SKM-1 (cell line): ENCODE results near the gene ECD.

ENCODE experiments used
- DNase-seq: peaks from one replicate; lab custom pipeline; 2025; ENCODE audit not compliant: unreplicated experiment; lab: John Stamatoyannopoulos, UW

The ECD gene

GRCh38 chr10:73167783-73168464 lies at the start of gene ECD, which contains the start of gene FAM149B1:
Gene ECD (minus strand): TSS chr10:73168008. CDS start chr10:73163937, 4,071 bp downstream.
Gene FAM149B1 (plus strand): TSS chr10:73168119. CDS start chr10:73168340, 221 bp downstream.
- peak; percentile 75 for DNase-seq

GRCh38 chr10:73215749-73216148 lies 47.9 kb upstream of the ECD start:
- DNase-seq = no peak

GRCh38 chr10:73211106-73211811 lies 43.5 kb upstream of the ECD start:
- DNase-seq = no peak

- DNase-seq = no peak
Observed at GRCh38 chr10:73210395-73211105, 42.7 kb upstream of the ECD start.

GRCh38 chr10:73209705-73210104 lies 41.9 kb upstream of the ECD start:
- DNase-seq = no peak

GRCh38 chr10:73207883-73208282 lies 40.1 kb upstream of the ECD start:
- no peak for DNase-seq

- no peak for DNase-seq
Observed at GRCh38 chr10:73206385-73206784, 38.6 kb upstream of the ECD start.

- DNase-seq = no peak
Observed at GRCh38 chr10:73205890-73206289, 38.1 kb upstream of the ECD start.

- DNase-seq = no peak
Observed at GRCh38 chr10:73205081-73205480, 37.3 kb upstream of the ECD start.

- no peak for DNase-seq
Observed at GRCh38 chr10:73190188-73190587, 22.4 kb upstream of the ECD start.

GRCh38 chr10:73186266-73186665 lies 18.5 kb upstream of the ECD start:
- no peak for DNase-seq

- no peak for DNase-seq
Observed at GRCh38 chr10:73183667-73184281, 16.0 kb upstream of the ECD start.

- no peak for DNase-seq
Observed at GRCh38 chr10:73182568-73182967, 14.8 kb upstream of the ECD start.

GRCh38 chr10:73174148-73174925 lies 6.5 kb upstream of the ECD start:
- DNase-seq = no peak

GRCh38 chr10:73172867-73173266 lies 5.1 kb upstream of the ECD start:
- DNase-seq = no peak

GRCh38 chr10:73169320-73169719 lies 1.5 kb upstream of the ECD start:
- no peak for DNase-seq

- no peak for DNase-seq
Observed at GRCh38 chr10:73168465-73168803, 626 bp upstream of the ECD start.

GRCh38 chr10:73167458-73167782 lies 388 bp downstream of the ECD start:
- no peak for DNase-seq

- DNase-seq = no peak
Observed at GRCh38 chr10:73166972-73167371, 836 bp downstream of the ECD start.

- no peak for DNase-seq
Observed at GRCh38 chr10:73163096-73163495, 4.7 kb downstream of the ECD start.

GRCh38 chr10:73161662-73162061 lies 6.1 kb downstream of the ECD start:
- DNase-seq = no peak
